Measurements from ENCODE around the gene DNAH17. TPM values are rescaled to one million over a fixed set of nuclear protein-coding genes. Genes with fewer than 3 reads are reported as not detected.

The DNAH17 gene
- total RNA-seq, 3 donors from 2014 or later, result 0.05 to 0.08 (median 0.05) TPM

DNA sequence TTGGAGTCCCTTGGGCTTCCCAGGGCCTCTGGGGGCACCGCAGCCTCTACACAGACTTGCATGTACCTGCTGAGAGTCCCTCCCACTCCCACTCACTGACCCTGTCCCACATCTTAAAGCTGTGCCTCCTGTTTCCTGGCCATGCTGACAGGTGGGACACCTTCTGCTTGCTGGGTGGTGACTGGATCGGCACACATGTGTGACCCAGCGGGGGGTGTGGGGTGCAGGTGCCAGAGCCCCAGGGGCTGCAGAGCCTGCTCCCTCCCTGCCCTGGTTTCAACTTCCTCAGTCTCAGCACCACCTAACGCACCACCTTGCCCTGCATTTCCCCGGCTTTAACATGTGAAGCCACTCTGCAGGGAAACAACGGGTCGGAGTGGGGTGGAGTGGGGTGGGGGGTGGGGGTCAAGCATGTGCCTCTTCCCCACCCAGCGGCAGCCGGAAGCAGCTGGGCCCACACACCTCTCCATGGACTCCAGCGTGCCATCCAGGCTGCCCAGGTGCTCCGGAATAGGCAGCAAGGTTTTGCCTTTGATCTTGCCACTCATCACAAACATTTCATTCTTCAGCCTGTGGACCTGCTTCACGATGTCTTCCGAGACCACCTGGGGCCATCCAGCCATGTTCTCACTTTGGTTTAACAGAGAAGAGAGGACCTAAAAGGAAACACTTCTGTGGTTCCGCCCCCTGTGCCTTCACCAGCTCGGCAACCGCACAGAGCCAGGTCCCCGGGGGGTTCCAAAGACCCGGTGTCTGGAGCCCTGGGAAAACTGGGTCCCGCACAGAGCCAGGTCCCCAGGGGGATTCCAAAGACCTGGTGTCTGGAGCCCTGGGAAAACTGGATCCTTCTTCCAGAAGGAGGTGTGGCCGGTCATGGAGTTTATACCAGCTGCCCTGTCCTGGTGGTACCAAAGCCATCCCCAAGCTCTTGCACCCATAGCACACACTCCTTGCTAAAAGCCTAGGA lies 4.7 kb downstream of the DNAH17 start:
- DNase-seq (no peak), ATAC-seq (no peak)
- Mint-ChIP-seq H3K4me3 (no peak overlapping the region), H3K9me3 (no peaks in the 10 kb centered on the region), H3K4me1 (ENCODE audit: low read depth) (no peaks in the 10 kb centered on the region), H3K27me3 (ENCODE audit: low read depth) (peaks cover 14% of the 10 kb centered on the region), H3K36me3 (ENCODE audit: insufficient read depth) (no peaks in the 10 kb centered on the region)

DNA sequence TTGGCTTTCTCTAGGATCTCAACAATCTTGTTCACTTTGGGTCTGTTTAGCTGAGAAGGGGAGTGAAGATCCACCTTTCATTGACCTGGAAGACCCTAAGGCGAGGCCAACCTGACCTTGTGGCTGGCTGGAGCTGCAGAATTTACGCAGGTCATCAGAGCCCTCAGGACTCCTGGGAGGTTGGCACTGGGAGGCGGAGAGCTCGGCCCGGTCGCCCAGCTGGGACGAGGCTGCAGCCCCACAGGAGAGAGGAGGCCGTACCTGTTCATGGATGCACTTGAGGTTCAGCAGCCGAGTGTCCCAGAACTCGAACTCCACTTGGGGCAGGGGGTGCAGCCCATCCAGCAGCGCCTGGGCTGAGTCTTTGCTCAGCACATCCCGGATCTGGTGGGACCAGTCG lies 5.9 kb downstream of the DNAH17 start:
- ATAC-seq (no peak), DNase-seq (no peak)
- Mint-ChIP-seq H3K36me3 (ENCODE audit: insufficient read depth) (no peaks in the 10 kb centered on the region), H3K4me3 (no peak overlapping the region), H3K4me1 (ENCODE audit: low read depth) (no peaks in the 10 kb centered on the region), H3K27me3 (ENCODE audit: low read depth) (peaks cover 16% of the 10 kb centered on the region), H3K9me3 (no peaks in the 10 kb centered on the region)

DNA sequence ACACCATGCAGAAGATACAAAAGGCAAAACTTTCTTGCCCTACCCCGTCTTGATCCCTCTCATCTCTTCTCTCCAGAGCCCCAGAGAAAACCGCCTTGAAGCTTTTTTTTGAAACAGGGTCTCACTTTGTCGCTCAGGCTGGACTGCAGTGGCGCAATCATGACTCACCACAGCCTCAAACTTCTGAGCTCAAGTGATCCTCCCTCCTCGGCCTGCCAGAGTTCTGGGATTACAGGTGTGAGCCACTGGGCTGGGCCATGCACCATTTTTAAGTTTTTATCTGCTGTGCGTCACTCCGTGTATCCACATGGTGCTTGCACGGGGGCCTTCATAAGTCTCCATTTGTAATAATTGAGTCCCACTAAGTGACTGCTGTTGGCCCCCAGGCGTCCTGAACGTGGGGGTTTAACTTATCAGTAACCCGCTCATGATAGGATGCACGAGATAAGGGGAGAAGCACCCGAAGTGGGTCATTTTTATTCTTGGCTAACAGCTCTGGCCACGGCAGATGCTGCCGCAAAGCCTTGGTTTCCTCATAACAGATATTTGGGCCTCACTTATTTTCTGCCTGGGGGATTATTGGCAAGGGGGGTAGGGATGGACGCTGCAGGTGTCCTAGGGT lies 8.6 kb downstream of the DNAH17 start:
- Mint-ChIP-seq H3K36me3 (ENCODE audit: insufficient read depth) (no peaks in the 10 kb centered on the region), H3K27me3 (ENCODE audit: low read depth) (peaks cover 18% of the 10 kb centered on the region), H3K9me3 (no peaks in the 10 kb centered on the region), H3K4me3 (no peak overlapping the region), H3K4me1 (ENCODE audit: low read depth) (no peaks in the 10 kb centered on the region)
- DNase-seq, result no peak
- no peak for ATAC-seq

DNA sequence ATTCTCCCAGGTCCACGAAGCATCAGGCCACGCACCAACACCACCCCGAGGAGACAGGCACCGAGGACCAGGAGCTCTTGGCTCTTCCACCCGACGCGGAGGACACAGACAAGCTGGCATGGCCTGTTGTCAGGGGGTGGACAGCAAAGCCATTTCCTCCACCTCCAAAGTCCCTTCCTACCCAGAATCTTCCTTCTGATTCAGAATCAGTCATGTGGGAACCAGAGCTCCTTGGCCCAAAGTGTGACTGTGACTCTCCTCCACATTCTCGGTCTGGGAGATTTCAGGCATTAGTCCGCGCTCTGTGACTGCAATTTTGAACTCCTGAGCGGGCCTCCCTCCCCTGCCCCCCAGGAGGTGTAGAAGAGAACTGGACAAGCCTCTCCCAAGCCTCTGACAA lies 9.2 kb downstream of the DNAH17 start:
- Mint-ChIP-seq H3K27me3 (ENCODE audit: low read depth) (peaks cover 20% of the 10 kb centered on the region), H3K4me1 (ENCODE audit: low read depth) (no peaks in the 10 kb centered on the region), H3K36me3 (ENCODE audit: insufficient read depth) (no peaks in the 10 kb centered on the region), H3K4me3 (no peak overlapping the region), H3K9me3 (no peaks in the 10 kb centered on the region)
- ATAC-seq (no peak), DNase-seq (no peak)

DNA sequence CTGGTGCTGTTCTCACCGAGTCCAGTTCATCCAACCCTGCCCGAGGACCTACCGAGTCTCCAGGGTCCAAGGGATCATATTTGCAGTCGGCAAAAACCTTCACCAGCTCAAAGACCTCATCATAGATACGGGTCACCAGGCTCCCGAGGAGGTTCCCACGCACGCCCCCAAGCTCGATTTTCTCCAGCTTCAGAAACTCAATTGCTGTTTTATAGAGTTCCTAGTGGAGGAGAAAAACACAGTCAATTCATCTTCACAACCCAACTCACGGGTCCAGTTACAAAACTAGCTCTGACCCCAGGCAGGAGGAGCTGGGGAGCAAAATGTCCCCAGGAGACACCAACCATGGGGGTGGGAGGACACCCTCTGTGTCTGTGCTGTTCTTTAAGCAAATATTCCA lies 10.2 kb downstream of the DNAH17 start:
- no peaks in the 10 kb centered on the region for H3K9me3 Mint-ChIP-seq
- no peaks in the 10 kb centered on the region for H3K36me3 Mint-ChIP-seq (ENCODE audit: insufficient read depth)
- DNase-seq (no peak), ATAC-seq (no peak)
- H3K27me3 Mint-ChIP-seq (ENCODE audit: low read depth), result peaks cover 22% of the 10 kb centered on the region
- no peak overlapping the region for H3K4me3 Mint-ChIP-seq
- no peaks in the 10 kb centered on the region for H3K4me1 Mint-ChIP-seq (ENCODE audit: low read depth)

DNA sequence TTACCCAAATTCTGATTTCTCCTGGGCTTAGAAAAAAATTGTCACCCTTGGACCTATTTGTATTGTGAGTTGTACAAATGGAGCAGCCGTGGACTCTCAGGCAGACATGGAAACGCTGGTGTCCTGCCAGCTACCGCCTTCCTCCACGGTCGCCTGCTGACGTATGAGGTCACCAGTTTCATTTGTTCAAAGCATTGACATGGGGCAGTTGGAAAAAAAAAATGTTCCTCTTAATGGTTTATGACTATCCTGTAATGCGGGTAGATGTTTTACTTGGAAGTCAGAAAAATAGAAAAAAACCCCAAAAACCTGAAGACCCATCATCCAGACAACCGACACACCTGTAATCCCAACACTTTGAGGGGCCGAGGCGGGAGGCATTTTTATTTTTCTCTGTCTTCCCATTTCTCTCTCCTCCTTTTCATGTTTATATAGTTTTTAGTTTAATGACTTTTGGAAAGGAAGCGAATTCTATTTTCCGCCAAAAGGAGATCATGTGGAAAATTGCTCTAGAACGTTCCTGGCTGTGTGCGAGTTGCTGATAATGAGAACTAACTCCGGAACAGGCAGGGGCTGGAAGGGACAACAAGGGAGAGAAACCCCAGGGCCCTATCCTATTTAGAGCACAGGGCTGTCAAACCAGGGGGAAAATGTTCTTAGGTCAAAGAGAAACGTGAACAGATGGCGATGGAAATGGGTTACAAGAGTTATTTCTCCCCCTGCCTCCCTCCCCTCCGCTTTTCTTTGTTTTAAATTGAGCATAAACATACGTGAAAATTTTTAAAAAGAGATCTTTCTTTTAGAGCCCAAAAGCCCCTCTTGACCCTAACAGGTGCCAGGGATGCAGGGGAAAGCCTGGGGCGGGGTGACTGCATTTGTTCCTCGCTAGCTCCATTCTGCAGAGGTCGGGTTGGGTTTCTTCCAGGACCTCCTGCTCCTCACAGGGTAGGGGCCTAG lies 13.7 kb downstream of the DNAH17 start:
- no peak for ATAC-seq
- H3K4me3 Mint-ChIP-seq, result no peak overlapping the region
- H3K9me3 Mint-ChIP-seq, result no peaks in the 10 kb centered on the region
- no peaks in the 10 kb centered on the region for H3K4me1 Mint-ChIP-seq (ENCODE audit: low read depth)
- no peak for DNase-seq
- H3K27me3 Mint-ChIP-seq (ENCODE audit: low read depth), result peaks cover 15% of the 10 kb centered on the region
- H3K36me3 Mint-ChIP-seq (ENCODE audit: insufficient read depth), result no peaks in the 10 kb centered on the region

DNA sequence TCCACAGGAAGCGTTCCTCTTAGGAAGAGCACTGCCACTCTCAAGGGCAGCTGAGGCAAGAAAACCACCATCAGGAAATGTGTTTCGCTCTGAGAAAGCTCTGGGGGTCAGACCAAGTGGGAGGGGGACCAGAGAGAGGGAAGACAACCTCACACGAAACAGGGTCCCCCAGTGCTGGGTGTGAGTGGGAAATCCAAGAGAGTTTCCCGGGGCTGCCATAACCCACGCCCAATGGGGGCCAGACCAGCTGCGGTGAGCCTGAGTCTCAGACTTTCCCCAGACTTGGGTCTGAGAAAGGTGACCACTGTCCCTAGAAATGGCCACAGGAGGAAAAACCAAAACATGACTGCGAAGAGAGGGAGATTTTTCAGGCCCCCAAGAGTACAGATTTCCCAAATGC lies 14.5 kb downstream of the DNAH17 start:
- Mint-ChIP-seq H3K36me3 (ENCODE audit: insufficient read depth) (no peaks in the 10 kb centered on the region), H3K4me3 (no peak overlapping the region), H3K27me3 (ENCODE audit: low read depth) (peaks cover 10% of the 10 kb centered on the region), H3K4me1 (ENCODE audit: low read depth) (no peaks in the 10 kb centered on the region), H3K9me3 (no peaks in the 10 kb centered on the region)
- ATAC-seq (no peak), DNase-seq (no peak)

DNA sequence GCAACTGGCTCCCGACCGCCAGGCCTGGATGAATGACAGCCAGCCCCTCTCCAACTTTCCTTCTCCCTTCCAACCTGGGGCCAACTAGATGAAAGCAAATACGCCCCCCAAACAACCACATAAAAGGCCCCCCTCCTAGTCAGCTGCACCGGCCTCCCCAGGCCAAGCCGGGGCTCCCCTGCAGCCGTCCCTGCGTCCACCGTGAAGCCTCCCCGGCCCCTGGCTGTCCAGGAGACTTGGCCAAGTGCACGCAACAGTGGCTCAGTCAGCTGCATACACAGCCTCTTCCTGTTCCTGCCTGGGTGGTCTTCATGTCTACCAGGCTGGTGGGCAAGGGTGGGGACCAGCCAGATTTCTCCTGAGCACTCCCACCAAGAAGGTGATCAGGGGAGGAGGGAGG lies 16.0 kb downstream of the DNAH17 start:
- Mint-ChIP-seq H3K36me3 (ENCODE audit: insufficient read depth) (no peaks in the 10 kb centered on the region), H3K4me1 (ENCODE audit: low read depth) (no peaks in the 10 kb centered on the region), H3K9me3 (no peaks in the 10 kb centered on the region), H3K27me3 (ENCODE audit: low read depth) (peaks cover 9% of the 10 kb centered on the region), H3K4me3 (no peak overlapping the region)
- DNase-seq, result no peak
- ATAC-seq, result no peak

DNA sequence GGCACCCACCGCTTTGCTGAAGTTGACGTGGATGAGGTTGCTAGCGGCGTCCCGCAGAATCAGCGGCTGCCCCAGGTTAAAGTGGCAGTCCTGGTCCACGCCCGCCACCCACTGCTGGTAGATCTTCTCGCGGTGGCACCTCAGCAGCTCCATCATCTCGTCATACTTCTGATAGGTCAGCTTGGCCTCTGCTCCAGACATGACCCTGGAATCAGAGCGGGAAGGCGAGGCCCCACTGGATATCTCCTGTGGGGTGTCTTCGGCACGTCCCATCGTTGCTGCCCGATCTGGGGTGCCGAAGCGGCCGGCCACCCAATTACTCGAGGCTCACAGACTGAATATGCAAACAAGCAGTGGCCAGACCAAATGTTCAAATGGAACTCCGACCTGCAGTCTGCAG lies 16.5 kb downstream of the DNAH17 start:
- Mint-ChIP-seq H3K4me3 (no peak overlapping the region), H3K27me3 (ENCODE audit: low read depth) (peaks cover 11% of the 10 kb centered on the region), H3K9me3 (no peaks in the 10 kb centered on the region), H3K4me1 (ENCODE audit: low read depth) (no peaks in the 10 kb centered on the region), H3K36me3 (ENCODE audit: insufficient read depth) (no peaks in the 10 kb centered on the region)
- ATAC-seq, result no peak
- no peak for DNase-seq

DNA sequence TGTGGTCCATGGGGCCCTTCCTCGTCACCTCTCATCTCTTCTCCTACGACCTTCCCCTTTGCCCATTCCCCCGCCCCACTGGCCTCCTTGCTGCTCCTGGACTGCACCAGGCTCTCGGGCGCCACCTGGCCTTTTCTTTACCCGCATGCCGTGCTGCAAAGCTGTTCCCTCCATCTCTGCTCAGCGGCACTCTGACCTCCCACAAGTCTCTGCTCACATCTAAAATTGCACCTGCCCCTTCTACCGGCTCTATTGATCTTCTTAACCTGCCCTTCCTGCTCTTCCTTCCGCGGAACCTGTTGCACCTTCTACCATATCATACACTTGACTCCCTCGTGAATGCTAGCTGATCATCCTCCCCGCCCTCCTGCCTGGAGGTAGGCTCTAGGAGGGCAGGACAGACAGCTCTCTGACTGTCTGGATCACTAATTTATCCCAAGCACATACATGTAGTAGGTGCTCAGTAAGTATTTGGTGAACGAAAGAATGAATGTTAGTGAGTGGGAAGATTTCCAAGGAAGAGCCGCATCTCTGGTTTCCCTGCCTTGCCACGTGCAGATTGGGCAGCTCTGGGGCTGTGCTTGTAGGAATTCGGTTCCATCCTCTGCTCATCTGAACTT lies 17.3 kb downstream of the DNAH17 start:
- Mint-ChIP-seq H3K27me3 (ENCODE audit: low read depth) (peaks cover 11% of the 10 kb centered on the region), H3K4me3 (no peak overlapping the region), H3K9me3 (no peaks in the 10 kb centered on the region), H3K36me3 (ENCODE audit: insufficient read depth) (no peaks in the 10 kb centered on the region), H3K4me1 (ENCODE audit: low read depth) (no peaks in the 10 kb centered on the region)
- no peak for ATAC-seq
- no peak for DNase-seq

DNA sequence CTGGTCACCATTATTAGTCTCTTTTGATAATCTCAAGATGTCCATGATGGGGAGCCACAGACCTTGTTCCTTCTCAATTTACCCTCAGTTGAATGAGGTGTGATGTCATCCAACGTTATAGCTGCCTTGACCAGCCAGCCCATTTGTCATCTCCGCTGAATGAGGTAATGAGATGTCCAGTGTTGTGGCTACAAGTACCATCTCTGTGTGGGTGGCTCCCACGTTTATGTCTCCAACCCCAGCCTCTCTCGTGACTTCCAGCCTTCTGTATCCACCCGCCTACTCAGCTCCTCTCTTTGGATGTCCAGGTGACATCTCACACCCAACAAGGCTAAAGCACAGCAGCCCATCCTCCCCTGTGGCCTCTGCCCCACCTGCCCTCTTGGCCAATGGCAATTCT lies 18.2 kb downstream of the DNAH17 start:
- Mint-ChIP-seq H3K4me1 (ENCODE audit: low read depth) (no peaks in the 10 kb centered on the region), H3K9me3 (no peaks in the 10 kb centered on the region), H3K4me3 (no peak overlapping the region), H3K36me3 (ENCODE audit: insufficient read depth) (no peaks in the 10 kb centered on the region), H3K27me3 (ENCODE audit: low read depth) (peaks cover 11% of the 10 kb centered on the region)
- DNase-seq, result no peak
- ATAC-seq, result no peak

DNA sequence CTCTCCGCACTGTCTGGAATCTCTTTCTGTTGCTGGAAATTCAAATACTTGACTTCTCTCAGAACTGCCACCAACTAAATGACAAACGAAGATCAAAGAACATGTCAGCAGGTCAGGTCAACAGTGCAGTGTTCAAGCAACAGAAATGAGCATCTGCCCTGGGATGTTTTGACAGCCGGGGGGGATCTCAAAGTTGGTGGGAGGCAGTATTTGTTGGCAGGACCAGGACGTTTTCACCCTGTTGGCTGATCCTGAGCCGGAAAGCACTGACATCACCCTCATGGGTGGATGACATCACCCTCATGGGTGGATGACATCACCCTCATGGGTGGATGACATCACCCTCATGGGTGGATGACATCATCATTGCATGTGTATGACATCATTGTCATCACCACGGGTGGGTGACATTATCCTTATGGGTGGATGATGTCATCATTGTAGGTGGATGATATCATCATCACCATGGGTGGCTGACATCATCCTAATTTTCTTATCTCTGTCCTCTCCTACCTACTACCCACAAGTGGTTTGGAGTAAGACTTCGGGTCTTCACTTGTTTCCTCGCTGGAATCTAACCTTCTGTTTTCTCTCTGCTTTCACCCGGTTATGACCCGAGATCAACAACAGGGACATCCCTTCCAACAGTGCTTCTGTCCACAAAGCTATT lies 18.9 kb downstream of the DNAH17 start:
- ATAC-seq (peak in 1 of 2 donors; percentile 7), DNase-seq (no peak)
- Mint-ChIP-seq H3K4me1 (ENCODE audit: low read depth) (no peaks in the 10 kb centered on the region), H3K36me3 (ENCODE audit: insufficient read depth) (no peaks in the 10 kb centered on the region), H3K4me3 (no peak overlapping the region), H3K9me3 (no peaks in the 10 kb centered on the region), H3K27me3 (ENCODE audit: low read depth) (peaks cover 9% of the 10 kb centered on the region)

DNA sequence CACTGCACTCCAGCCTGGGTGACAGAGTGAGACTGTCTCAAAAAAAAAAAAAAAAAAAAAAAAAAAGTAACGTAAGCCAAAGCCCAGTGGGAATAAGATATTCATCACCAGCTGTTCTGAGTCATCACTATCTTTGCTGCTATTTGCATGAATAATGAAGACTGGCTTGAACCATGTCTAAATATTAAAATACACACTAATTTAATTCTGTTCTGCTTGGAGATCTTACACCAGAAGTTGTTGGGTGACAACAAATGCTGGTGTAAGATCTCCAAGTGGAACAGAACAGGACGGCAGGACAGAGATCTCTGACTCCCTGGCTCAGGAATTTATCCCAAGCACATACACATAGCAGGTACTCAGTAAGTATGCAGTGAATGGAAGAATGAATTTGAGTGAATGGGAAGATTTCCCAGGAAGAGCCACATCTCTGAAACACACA lies 19.6 kb downstream of the DNAH17 start:
- Mint-ChIP-seq H3K4me1 (ENCODE audit: low read depth) (no peaks in the 10 kb centered on the region), H3K9me3 (no peaks in the 10 kb centered on the region), H3K27me3 (ENCODE audit: low read depth) (peaks cover 7% of the 10 kb centered on the region), H3K36me3 (ENCODE audit: insufficient read depth) (no peaks in the 10 kb centered on the region), H3K4me3 (no peak overlapping the region)
- DNase-seq (no peak), ATAC-seq (no peak)

Data from activated T-cell treated with anti-CD3 and anti-CD28 coated beads, Interleukin-2, amount 50 U/mL, for 4 hours (primary cell).